Measurements from ENCODE around the gene DDX17. TPM values are rescaled to one million over a fixed set of nuclear protein-coding genes. Genes with fewer than 3 reads are reported as not detected.

DDX17 gene
- total and polyA plus RNA-seq, 11 donors: 133 to 202 (median 166) TPM

GRCh38 chr22:38450234-38450797, 55.8 kb downstream of the DDX17 start:
- no peaks in the 10 kb centered on the region for H3K36me3 ChIP-seq
- intact Hi-C loops (cut with DNase I): loop anchor here in 2 of 10 donors (5.0 kb wide), 1 partner anchor 33 kb away; no protein-coding TSS in a partner anchor
- peak overlapping the region; percentile 72 to 99 (median 91) for H3K27ac ChIP-seq
- no peak for TF ChIP-seq CTCF (IDR thresholded peaks at IDR 0.05)
- TF ChIP-seq POLR2A (IDR thresholded peaks at IDR 0.05): peak in 1 of 2 donors; percentile 12
- H3K4me3 ChIP-seq: peak overlapping the region in 6 of 12 donors; percentile 16 to 40 (median 26)
- DNase-seq (peak in 4 of 5 donors; percentile 67 to 84 (median 78)), ATAC-seq (peak; percentile 59 to 76 (median 64))
- peaks cover 0 to 64% (median 14%) of the 10 kb centered on the region in 12 donors for H3K4me1 ChIP-seq
- 22 to 33% (median 30%) methylated on average over 11 of the region's 11 CpGs for WGBS, 4 donors
- H3K27me3 ChIP-seq: peaks cover 0 to 44% (median 20%) of the 10 kb centered on the region in 9 donors
- H3K9me3 ChIP-seq: no peaks in the 10 kb centered on the region

GRCh38 chr22:38449776-38450175, 56.3 kb downstream of the DDX17 start:
- Histone ChIP-seq H3K4me3 (peak overlapping the region in 6 of 12 donors; percentile 16 to 40 (median 26)), H3K4me1 (peaks cover 0 to 62% (median 14%) of the 10 kb centered on the region in 12 donors), H3K27me3 (peaks cover 0 to 47% (median 19%) of the 10 kb centered on the region in 9 donors), H3K27ac (peak overlapping the region; percentile 72 to 99 (median 91)), H3K9me3 (no peaks in the 10 kb centered on the region), H3K36me3 (no peaks in the 10 kb centered on the region)
- no peak for TF ChIP-seq CTCF (IDR thresholded peaks at IDR 0.05)
- TF ChIP-seq POLR2A (IDR thresholded peaks at IDR 0.05): no peak
- intact Hi-C loops (cut with DNase I): loop anchor here in 2 of 10 donors (5.0 kb wide), 1 partner anchor 32 kb away; no protein-coding TSS in a partner anchor
- 46 to 59% (median 51%) methylated on average over 13 to 18 of the region's 18 CpGs for whole genome bisulfite sequencing, 4 donors
- peak in 2 of 5 donors; percentile 65 to 70 for DNase-seq
- ATAC-seq: peak; percentile 44 to 74 (median 52)

- Histone ChIP-seq H3K27me3 (peaks cover 0 to 40% (median 12%) of the 10 kb centered on the region in 9 donors), H3K9me3 (no peaks in the 10 kb centered on the region), H3K4me1 (peaks cover 0 to 62% (median 14%) of the 10 kb centered on the region in 12 donors), H3K4me3 (peak overlapping the region in 3 of 12 donors; percentile 16 to 40 (median 20)), H3K36me3 (no peaks in the 10 kb centered on the region), H3K27ac (peak overlapping the region; percentile 72 to 99 (median 91))
- intact Hi-C loops (cut with DNase I): no loop called here
- DNase-seq: peak; percentile 70 to 83 (median 78)
- ATAC-seq: peak; percentile 43 to 69 (median 68)
- TF ChIP-seq POLR2A (IDR thresholded peaks at IDR 0.05): no peak
- TF ChIP-seq CTCF (IDR thresholded peaks at IDR 0.05): no peak
- 63 to 70% (median 66%) methylated on average over 12 to 14 of the region's 14 CpGs for whole genome bisulfite sequencing, 4 donors
Observed at GRCh38 chr22:38448945-38449745, 57.0 kb downstream of the DDX17 start.

Data from heart left ventricle (tissue), 16 donors.